ENCODE results near the gene ARL5C.

Gene ARL5C

GRCh38 chr17:39165841-39166349, at the start of gene ARL5C:
TSS of gene ARL5C (minus strand) at chr17:39166161. CDS start at chr17:39165760, 401 bp downstream.
- no peak for TF ChIP-seq CTCF (IDR thresholded peaks at IDR 0.05; ENCODE audit: borderline replicate concordance, insufficient read depth, low read depth, low read length)
- peak within 1 kb of the TSS; percentile 54 for H3K4me3 ChIP-seq (ENCODE audit: low read depth, low read length)

- no peak for TF ChIP-seq CTCF (IDR thresholded peaks at IDR 0.05; ENCODE audit: borderline replicate concordance, insufficient read depth, low read depth, low read length)
Observed at GRCh38 chr17:39213852-39214251, 47.9 kb upstream of the ARL5C start.

GRCh38 chr17:39212841-39213480, 47.0 kb upstream of the ARL5C start:
- H3K4me3 ChIP-seq (ENCODE audit: low read depth, low read length) = no peak overlapping the region
- no peak for TF ChIP-seq CTCF (IDR thresholded peaks at IDR 0.05; ENCODE audit: borderline replicate concordance, insufficient read depth, low read depth, low read length)

More at GRCh38 chr17:39213852-39214251, 47.9 kb upstream of the ARL5C start:
- no peak overlapping the region for H3K4me3 ChIP-seq (ENCODE audit: low read depth, low read length)

GRCh38 chr17:39212195-39212810, 46.3 kb upstream of the ARL5C start:
- TF ChIP-seq CTCF (IDR thresholded peaks at IDR 0.05; ENCODE audit: borderline replicate concordance, insufficient read depth, low read depth, low read length) = no peak
- H3K4me3 ChIP-seq (ENCODE audit: low read depth, low read length) = no peak overlapping the region

- no peak overlapping the region for H3K4me3 ChIP-seq (ENCODE audit: low read depth, low read length)
- no peak for TF ChIP-seq CTCF (IDR thresholded peaks at IDR 0.05; ENCODE audit: borderline replicate concordance, insufficient read depth, low read depth, low read length)
Observed at GRCh38 chr17:39210093-39210434, 44.1 kb upstream of the ARL5C start.

GRCh38 chr17:39209317-39210092, 43.5 kb upstream of the ARL5C start:
- no peak overlapping the region for H3K4me3 ChIP-seq (ENCODE audit: low read depth, low read length)
- TF ChIP-seq CTCF (IDR thresholded peaks at IDR 0.05; ENCODE audit: borderline replicate concordance, insufficient read depth, low read depth, low read length) = no peak

All from GM12875 (cell line).